Ishikawa (cell line): ENCODE data around the gene DIAPH2.

Experiments
- CREB1 ChIP-seq: IDR thresholded peaks from 2 replicates; pipeline ENCODE4 v1.6.1; 2012; ENCODE audit warnings: low read depth
- EGR1 ChIP-seq: IDR thresholded peaks from 2 replicates; pipeline ENCODE4 v1.6.1; 2012
- EP300 ChIP-seq: IDR thresholded peaks from 2 replicates; pipeline ENCODE4 v1.6.1; 2012; ENCODE audit warnings: borderline replicate concordance
- REST ChIP-seq: IDR thresholded peaks from 2 replicates; pipeline ENCODE4 v1.6.1; 2012; ENCODE audit warnings: low read depth, mild to moderate bottlenecking
- TAF1 ChIP-seq: IDR thresholded peaks from 2 replicates; pipeline ENCODE4 v1.6.1; 2012; ENCODE audit warnings: low read depth, mild to moderate bottlenecking
- TCF12 ChIP-seq: IDR thresholded peaks from 2 replicates; pipeline ENCODE4 v1.6.1; 2012; ENCODE audit warnings: low read depth
- TEAD4 ChIP-seq: IDR thresholded peaks from 2 replicates; pipeline ENCODE4 v1.6.1; 2012
- USF1 ChIP-seq: IDR thresholded peaks from 2 replicates; pipeline ENCODE4 v1.6.1; 2012
- YY1 ChIP-seq: IDR thresholded peaks from 2 replicates; pipeline ENCODE4 v1.6.1; 2012; ENCODE audit warnings: low read depth

GRCh38 chrX:97504431-97504830 lies 819.8 kb downstream of the DIAPH2 start:
- TF ChIP-seq EP300 (no peak), YY1 (no peak), USF1 (no peak), EGR1 (no peak), REST (no peak), TCF12 (no peak), TAF1 (no peak), TEAD4 (no peak), CREB1 (no peak)
